ENCODE data around the gene DUSP7.
"Not testable (repeated sequence)": the region's sequence is repeated elsewhere in the genome, so short reads cannot be mapped to it uniquely, and the experiment has no call there.

The DUSP7 gene

GRCh38 chr3:52046902-52047239 is 9.5 kb downstream of the DUSP7 start:
- DNase-seq (ENCODE audit: low read depth in 2 of 2): no peak

- DNase-seq (ENCODE audit: low read depth in 2 of 2): no peak
These were observed 10.0 kb downstream of the DUSP7 start for GRCh38 chr3:52046186-52046901.

DNA sequence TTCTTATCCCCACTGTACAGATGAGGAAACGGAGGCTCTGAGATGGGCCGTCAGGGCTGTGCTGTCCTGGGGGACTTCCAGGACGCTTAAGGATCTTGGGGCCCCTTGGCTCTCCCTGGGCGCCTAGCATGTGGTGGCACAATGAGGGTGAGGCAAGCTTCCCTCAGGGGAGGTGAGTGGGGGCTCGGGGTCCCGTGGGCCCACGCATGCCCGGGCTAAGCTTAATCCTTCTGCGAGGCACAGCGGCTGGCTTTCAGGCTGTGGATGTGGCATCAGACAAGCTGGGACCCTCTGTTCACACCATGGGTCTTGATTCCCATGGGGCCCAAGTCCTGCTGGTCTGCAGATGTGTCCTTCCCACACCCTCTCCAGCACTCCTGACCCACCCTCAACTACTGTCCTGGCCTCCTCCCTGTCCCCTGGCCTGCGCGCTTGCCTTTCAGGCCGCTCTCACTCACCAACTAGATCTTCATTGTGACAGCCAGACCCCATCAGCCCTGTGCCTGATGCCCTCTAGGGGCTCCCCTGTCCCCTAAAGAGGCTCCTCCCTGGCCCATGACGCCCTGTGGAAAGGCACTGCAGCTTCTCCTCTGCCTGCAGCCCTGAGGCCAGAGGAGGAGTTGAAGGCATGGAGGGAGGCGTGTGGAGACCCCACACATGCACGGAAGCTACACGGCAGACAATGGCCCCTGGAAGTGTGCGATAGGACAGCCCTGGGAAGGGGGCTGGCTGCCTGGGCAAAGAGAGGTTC is 11.3 kb downstream of the DUSP7 start:
- no peak for DNase-seq (ENCODE audit: low read depth in 2 of 2)

GRCh38 chr3:52043750-52044149 is 12.6 kb downstream of the DUSP7 start:
- no peak for DNase-seq (ENCODE audit: low read depth in 2 of 2)

GRCh38 chr3:52043039-52043438 is 13.3 kb downstream of the DUSP7 start:
- not testable (repeated sequence) for DNase-seq (ENCODE audit: low read depth in 2 of 2)

DNA sequence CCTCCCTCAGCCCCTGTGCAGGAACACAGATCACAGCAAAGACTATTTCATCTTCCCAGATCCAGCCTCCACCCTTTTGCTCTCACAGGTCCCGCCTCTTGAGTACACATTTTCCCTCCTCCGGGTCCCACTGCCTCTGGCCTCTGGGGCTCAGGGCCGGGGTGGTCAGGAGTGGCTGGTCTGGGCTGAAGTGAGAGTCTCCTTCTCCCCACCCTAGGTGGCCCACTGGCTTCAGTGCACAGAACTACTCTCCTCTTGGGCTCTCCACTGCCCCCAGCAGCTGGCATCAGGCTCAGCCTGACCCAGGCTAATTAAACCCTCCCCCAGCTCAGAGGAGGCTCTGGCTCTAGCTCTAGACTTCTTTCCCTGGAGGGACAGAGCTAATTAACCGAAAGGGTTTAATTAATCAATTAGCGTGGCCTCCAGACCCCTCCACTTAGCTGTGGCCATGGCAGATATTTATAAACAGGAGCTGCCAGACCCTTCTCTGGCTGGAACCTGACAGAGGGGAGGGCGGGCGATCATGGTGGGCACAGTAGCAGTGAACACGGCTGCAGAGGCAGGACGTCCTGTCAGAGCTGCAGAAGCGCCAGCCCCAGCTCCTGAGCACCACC is 15.1 kb downstream of the DUSP7 start:
- no peak for DNase-seq (ENCODE audit: low read depth in 2 of 2)

DNA sequence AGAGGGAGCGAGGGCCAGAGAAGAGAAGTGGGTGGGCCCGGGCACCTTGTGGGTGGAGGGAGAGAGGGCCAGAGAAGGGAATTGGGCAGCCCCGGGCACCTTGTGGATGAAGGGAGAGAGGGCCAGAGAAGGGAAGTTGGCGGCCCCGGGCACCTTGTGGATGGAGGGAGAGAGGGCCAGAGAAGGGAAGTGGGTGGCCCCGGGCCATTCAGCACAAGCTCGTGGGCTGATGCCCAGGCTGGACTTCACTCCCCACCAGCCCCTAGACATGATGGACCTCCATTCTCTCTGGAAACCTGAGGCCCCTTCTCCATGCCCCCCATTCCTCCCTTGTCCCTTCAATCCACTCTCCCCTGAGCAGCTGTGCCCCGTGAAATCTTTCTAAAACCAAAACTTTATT is 15.8 kb downstream of the DUSP7 start:
- DNase-seq (ENCODE audit: low read depth in 2 of 2): no peak

DNA sequence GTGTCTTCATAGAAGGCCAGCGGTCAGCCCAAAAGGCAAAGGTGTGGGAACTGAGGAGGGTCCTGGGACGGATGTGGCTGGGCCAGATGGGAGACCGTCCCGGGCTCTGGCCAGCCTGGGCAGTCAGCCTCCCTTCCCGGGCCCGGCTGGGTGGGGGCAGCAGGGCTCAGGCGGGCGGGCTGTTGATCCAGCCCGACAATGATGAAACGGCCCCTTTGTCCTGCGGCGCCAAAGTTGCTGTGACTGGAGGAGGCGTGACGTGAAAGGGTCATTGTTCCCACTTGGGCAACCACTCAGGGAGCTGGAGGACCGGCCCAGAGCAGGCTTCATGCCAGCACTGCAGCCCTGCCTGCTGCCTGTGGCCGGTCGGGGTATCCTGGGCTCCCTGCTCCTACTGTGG is 16.5 kb downstream of the DUSP7 start:
- no peak for DNase-seq (ENCODE audit: low read depth in 2 of 2)

GRCh38 chr3:52039426-52039825 is 16.9 kb downstream of the DUSP7 start:
- DNase-seq (ENCODE audit: low read depth in 2 of 2): no peak

GRCh38 chr3:52038227-52038626 is 18.1 kb downstream of the DUSP7 start:
- DNase-seq (ENCODE audit: low read depth in 2 of 2): no peak

- DNase-seq (ENCODE audit: low read depth in 2 of 2): no peak
These were observed 19.1 kb downstream of the DUSP7 start for GRCh38 chr3:52037291-52037690.

DNA sequence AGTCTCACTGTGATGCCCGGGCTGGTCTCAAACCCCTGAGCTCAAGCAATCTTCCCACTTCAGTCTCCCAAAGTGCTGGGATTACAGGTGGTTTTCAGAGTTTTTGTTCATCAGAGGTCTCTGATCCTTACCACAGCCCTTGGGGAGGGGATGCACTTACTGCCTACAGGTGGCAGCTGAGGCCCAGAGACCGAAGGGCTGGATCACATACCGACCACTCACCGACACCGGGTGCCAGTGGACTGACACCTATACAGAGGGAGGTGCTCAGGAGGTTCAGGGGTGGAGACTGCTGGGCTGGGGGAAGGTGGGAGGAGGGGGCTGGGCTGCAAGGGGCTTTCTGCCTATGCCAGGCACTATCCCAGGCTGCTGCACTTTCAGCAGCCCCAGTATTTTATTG is 19.5 kb downstream of the DUSP7 start:
- DNase-seq (ENCODE audit: low read depth in 2 of 2): no peak

DNA sequence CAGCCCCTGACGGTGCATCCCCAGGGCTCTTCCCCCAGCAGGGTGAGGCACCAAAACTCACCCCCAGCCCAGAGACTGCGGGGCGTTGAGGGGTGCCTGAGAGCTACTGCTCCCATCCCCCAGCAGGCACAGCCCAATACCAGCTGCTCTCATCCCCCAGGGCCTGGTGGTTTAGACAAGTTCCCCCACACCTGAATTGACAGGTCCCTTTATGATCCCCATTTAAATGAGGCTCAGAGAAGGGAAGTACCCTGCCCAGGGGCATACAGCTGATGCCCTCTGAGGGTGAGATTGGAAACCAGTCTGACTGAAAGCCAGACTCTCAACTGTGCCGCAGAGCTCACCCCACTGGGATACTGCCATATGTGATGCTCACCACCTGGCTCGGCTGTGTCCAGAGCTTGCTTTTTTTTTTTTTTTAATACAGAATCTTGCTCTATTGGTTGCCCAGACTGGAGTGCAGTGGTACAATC is 20.1 kb downstream of the DUSP7 start:
- no peak for DNase-seq (ENCODE audit: low read depth in 2 of 2)

DNA sequence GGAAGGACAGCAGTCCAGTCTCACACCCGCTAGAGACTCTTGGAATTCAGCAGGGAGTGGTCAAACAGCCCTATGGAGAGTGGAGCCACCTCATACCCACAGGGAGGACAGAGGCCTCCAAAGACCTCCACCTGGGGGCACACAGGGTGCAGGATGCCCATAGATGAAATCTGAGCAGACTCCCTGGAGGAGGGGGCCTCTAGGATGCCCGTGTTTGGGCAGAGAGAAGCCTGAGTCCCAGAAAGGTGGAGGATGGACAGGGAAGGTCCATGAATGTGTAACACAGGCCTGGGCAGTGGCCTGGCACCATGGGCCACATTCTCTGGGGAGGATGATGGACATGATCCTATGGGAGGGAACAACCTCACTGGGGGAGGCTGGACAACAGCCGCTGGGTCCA is 21.7 kb downstream of the DUSP7 start:
- DNase-seq (ENCODE audit: low read depth in 2 of 2): no peak

DNA sequence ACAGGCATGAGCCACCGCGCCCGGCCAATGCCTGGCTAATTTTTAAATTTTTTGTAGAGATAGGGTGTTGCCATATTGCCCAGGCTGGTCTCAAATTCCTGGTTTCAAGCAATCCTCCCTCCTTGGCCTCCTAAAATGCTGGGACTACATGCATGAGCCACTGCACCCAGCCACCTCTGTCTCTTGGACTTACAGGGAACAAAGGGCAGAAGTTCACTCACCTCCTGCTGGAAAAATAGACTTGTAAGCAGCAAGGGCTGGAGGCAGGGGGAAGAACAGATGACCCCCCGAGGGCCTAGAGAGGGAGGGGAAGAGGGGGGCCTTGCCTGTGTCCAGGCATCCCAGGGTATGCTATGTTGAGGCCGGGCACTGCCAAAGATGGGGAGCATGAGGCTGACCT is 22.2 kb downstream of the DUSP7 start:
- DNase-seq (ENCODE audit: low read depth in 2 of 2): no peak

GRCh38 chr3:52033748-52034147 is 22.6 kb downstream of the DUSP7 start:
- DNase-seq (ENCODE audit: low read depth in 2 of 2): not testable (repeated sequence)

- no peak for DNase-seq (ENCODE audit: low read depth in 2 of 2)
These were observed 23.5 kb downstream of the DUSP7 start for GRCh38 chr3:52032702-52033408.

- no peak for DNase-seq (ENCODE audit: low read depth in 2 of 2)
These were observed 24.5 kb downstream of the DUSP7 start for GRCh38 chr3:52031896-52032295.

- no peak for DNase-seq (ENCODE audit: low read depth in 2 of 2)
These were observed 25.6 kb downstream of the DUSP7 start for GRCh38 chr3:52030714-52031310.

GRCh38 chr3:52029535-52029934 is 26.8 kb downstream of the DUSP7 start:
- no peak for DNase-seq (ENCODE audit: low read depth in 2 of 2)

GRCh38 chr3:52029053-52029452 is 27.3 kb downstream of the DUSP7 start:
- DNase-seq (ENCODE audit: low read depth in 2 of 2): no peak

- DNase-seq (ENCODE audit: low read depth in 2 of 2): no peak
These were observed 27.8 kb downstream of the DUSP7 start for GRCh38 chr3:52028572-52028971.

Data from activated CD4-positive, alpha-beta T cell treated with anti-CD3 and anti-CD28 coated beads for 24 hours (primary cell).